HUES48 (cell line): ENCODE data around the gene PTPRN2.

ENCODE experiments used
- H3K27ac ChIP-seq: one replicate; pipeline ENCODE4 v1.7.0; 2013; ENCODE audit warnings: low read depth, low read length, inconsistent platforms
- H3K27me3 ChIP-seq: 2 replicates; pipeline ENCODE4 v1.6.1; 2013; ENCODE audit warnings: mild to moderate bottlenecking, low read length; ENCODE audit not compliant: control insufficient read depth, insufficient read depth
- H3K36me3 ChIP-seq: 2 replicates; pipeline ENCODE4 v1.6.1; 2013; ENCODE audit warnings: low read length; ENCODE audit not compliant: control insufficient read depth, insufficient read depth
- H3K4me1 ChIP-seq: 2 replicates; pipeline ENCODE4 v1.6.1; 2013; ENCODE audit warnings: mild to moderate bottlenecking, low read length; ENCODE audit not compliant: control insufficient read depth, insufficient read depth
- H3K4me3 ChIP-seq: 2 replicates; pipeline ENCODE4 v1.5.1; 2013; ENCODE audit warnings: mild to moderate bottlenecking, low read depth, low read length
- H3K9ac ChIP-seq: 2 replicates; pipeline ENCODE4 v1.6.1; 2013; ENCODE audit warnings: mild to moderate bottlenecking, low read depth, low read length, moderate library complexity
- H3K9me3 ChIP-seq: 2 replicates; pipeline ENCODE4 v1.6.1; 2013; ENCODE audit warnings: low read length; ENCODE audit not compliant: control insufficient read depth, insufficient read depth

The PTPRN2 gene

DNA sequence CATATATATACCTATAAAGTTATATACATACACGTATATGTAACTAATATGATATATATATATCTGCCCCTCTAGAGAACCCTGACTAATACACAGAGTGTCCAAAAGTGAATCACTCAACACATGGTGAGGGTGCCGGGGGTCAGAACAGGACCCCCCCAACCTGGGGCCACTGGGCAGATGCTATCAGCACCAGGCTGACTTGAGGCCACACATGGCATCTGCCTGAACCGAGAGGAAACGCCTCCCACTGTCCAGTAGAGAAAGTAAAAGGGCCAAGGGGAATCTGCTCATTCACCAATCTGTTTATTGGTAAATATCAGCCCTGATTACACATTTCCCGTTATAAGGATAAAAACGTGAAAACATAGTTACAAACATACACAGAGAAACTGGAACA is 218.3 kb downstream of the PTPRN2 start:
- Histone ChIP-seq H3K9ac (no peak overlapping the region), H3K4me3 (no peak overlapping the region), H3K27ac (no peak overlapping the region), H3K36me3 (no peaks in the 10 kb centered on the region), H3K27me3 (no peaks in the 10 kb centered on the region), H3K9me3 (no peaks in the 10 kb centered on the region; the same call in 1 of the 2 replicates), H3K4me1 (no peaks in the 10 kb centered on the region)

DNA sequence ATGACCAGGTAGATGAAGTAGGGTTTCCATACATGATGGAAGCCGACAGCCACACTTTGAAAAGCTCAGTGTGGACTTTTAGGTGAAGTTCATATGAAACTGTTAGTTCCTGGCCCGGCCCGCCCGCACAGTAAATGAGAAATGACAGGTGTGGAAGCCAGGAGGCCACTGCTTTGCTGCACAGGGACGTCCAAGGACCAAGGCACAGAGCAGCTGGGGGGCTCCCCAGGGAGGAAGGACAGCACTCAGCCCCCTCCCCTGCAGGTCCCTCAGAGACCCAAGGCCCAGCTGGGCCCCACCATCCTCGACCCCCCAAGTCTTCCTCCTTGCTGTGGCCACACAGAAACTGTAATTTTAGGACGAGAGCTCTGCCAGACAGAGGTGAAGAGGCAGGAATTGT is 219.2 kb downstream of the PTPRN2 start:
- H3K4me1 ChIP-seq = no peaks in the 10 kb centered on the region
- H3K36me3 ChIP-seq = no peaks in the 10 kb centered on the region
- H3K4me3 ChIP-seq = no peak overlapping the region
- H3K9ac ChIP-seq = no peak overlapping the region
- H3K27me3 ChIP-seq = no peaks in the 10 kb centered on the region
- no peak overlapping the region for H3K27ac ChIP-seq
- H3K9me3 ChIP-seq = no peaks in the 10 kb centered on the region; the same call in 1 of the 2 replicates

DNA sequence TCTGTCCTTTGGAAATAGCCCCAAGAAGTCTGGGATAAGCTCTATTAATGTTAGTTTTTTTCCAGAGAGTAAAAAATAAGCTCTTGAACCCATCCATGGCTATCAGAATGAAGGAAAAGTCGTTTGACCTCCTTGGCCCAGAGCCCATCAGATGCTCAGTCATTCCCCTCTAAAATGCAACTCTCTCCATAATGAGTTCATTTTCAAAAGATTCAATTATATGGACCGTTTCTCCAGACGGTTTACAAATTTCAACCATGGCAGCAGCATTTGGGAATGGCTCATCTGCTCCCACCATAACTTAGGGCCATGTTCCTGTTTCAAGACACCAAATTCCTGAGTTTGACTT is 220.0 kb downstream of the PTPRN2 start:
- Histone ChIP-seq H3K9me3 (no peaks in the 10 kb centered on the region; the same call in 1 of the 2 replicates), H3K36me3 (no peaks in the 10 kb centered on the region), H3K9ac (no peak overlapping the region), H3K4me1 (no peaks in the 10 kb centered on the region), H3K4me3 (no peak overlapping the region), H3K27me3 (no peaks in the 10 kb centered on the region), H3K27ac (no peak overlapping the region)

DNA sequence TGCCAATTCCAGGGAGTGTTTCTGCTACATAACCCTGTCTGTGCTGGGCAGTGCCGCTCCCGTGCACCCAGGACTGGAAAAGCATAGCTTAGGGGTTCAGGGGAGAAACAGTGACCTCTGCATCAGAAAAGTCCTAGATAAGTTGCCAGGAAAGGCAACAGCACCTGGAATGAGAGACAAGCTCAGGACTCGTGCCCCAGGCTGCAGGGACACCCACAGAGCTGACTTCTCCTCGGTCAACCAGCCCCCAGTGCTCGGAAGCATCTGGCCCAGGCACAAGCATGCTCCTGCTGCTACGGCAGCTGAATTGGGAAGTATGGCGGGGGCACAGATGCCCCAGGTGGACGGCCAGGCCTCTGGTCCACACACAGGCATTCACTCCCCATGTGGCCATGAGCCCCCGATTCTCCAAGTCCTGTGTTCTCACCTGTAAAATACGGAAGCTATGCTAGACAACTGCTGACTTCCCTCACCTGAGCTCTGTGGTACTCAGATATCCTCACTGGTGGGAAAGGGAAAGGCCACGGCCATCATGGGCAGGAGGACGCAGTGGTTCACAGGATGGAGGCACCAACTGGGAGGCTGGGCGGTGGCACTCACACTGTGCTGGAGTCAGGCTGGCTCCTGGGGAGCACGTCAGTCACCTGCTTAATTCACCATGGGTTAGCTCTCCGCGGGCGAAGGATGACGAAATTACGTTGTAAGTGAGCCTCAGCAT is 220.5 kb downstream of the PTPRN2 start:
- Histone ChIP-seq H3K27me3 (no peaks in the 10 kb centered on the region), H3K36me3 (no peaks in the 10 kb centered on the region), H3K9ac (no peak overlapping the region), H3K27ac (no peak overlapping the region), H3K4me1 (no peaks in the 10 kb centered on the region), H3K4me3 (no peak overlapping the region), H3K9me3 (no peaks in the 10 kb centered on the region; the same call in 1 of the 2 replicates)

DNA sequence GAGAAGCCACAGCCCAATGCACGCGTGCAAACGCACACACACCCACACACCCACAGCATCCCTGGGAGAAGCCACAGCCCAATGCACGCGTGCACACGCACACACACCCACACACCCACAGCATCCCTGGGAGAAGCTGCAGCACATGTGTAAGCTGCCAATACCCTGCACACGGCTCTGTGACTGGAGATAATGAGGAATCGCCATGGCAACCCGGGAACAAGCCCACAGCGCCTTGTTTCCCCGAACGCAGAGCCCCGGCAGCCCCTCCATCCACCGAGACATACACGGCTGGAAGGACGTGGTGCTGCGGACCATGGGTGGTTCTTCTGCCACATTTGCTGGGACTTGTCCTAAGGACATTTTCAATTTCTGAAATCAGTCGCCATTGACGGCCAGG is 221.3 kb downstream of the PTPRN2 start:
- H3K27me3 ChIP-seq = no peaks in the 10 kb centered on the region
- no peaks in the 10 kb centered on the region for H3K4me1 ChIP-seq
- no peak overlapping the region for H3K27ac ChIP-seq
- no peaks in the 10 kb centered on the region for H3K36me3 ChIP-seq
- no peak overlapping the region for H3K9ac ChIP-seq
- no peaks in the 10 kb centered on the region; the same call in 1 of the 2 replicates for H3K9me3 ChIP-seq
- H3K4me3 ChIP-seq = no peak overlapping the region

DNA sequence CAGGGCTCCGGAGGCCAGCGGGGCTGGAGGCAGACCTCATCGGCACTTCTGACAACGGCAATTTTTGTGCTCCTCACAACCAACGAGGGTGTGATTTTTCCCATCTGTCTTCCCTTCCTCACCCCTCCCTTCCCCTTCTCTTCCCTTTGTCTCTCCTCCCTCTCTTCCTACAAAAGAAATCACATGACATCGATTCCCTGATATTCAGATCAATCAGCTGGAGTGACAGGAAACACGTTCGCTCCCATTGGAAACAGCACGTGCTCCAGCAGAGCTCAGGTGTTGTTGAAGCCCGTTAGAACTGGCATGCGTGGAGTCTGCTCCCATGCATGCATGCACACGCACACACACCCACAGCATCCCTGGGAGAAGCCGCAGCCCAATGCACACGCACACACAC is 222.4 kb downstream of the PTPRN2 start:
- Histone ChIP-seq H3K4me3 (no peak overlapping the region), H3K27ac (no peak overlapping the region), H3K36me3 (no peaks in the 10 kb centered on the region), H3K9ac (no peak overlapping the region), H3K27me3 (no peaks in the 10 kb centered on the region), H3K9me3 (no peaks in the 10 kb centered on the region; the same call in 1 of the 2 replicates), H3K4me1 (no peaks in the 10 kb centered on the region)

DNA sequence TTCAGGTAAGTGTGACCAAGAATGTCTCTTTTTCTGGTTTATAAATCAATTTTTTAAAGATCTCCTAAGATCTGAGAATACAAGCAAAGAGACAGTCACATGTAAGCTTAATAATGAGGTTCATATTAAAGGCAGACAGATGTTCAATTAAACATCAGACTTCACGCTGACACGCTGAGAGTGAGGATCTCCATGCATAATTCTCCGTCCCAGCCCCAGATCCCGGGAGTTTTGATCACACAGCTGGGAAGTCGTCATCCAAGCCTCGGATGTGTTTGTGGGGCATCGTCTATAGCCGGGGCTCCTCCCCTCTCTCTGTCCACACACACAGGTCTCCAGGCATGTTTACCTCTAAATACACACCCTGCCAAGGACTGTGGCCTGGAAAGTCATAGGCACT is 223.2 kb downstream of the PTPRN2 start:
- Histone ChIP-seq H3K27me3 (no peaks in the 10 kb centered on the region), H3K4me3 (no peak overlapping the region), H3K4me1 (no peaks in the 10 kb centered on the region), H3K9ac (no peak overlapping the region), H3K36me3 (no peaks in the 10 kb centered on the region), H3K9me3 (no peaks in the 10 kb centered on the region; the same call in 1 of the 2 replicates), H3K27ac (no peak overlapping the region)

DNA sequence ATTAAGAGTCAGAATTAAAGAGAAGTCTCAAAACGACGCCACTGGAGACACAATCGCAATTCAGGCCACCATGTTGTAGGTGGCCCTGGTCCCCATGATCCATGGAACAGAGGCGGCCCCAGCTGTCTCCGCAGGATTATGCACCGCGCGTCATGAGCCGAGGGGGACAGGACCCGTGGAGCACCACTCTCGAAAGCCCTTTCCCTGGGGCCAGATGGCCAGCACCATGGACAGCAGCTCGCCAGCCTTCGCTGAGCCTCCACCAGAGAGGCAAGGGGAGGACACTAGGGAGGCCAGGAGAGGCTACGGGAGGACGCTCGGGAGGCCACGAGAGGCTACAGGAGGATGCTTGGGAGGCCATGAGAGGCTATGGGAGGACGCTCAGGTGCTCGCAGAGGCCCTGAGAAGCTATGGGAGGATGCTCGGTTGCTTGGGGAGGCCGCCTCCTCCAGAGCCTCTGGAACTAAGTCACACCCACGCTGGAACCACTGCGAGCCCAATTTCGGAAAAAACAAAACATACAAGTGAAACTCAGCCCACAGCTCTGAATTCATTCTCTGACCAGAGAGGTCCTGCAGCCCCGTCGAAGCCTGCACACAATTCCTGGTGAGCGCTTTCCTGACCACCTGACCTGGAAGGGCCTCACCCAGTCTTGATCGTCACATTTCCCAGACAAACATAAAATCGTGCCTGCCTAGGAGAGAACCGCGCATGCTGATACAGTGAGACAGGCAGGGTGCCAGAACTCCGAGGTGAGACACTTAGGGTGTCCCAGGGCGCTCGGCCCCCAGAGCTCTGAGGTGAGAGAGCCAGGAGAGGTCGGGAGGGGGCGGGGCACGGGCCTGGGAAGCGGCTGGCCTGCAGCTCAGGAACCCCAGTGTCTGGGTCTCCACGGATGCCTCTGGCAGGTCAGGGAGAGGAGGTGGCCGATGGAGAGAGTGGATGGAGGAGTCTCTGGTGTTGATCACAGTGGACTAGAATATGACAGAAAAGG is 224.4 kb downstream of the PTPRN2 start:
- Histone ChIP-seq H3K9me3 (no peaks in the 10 kb centered on the region; the same call in 1 of the 2 replicates), H3K27me3 (no peaks in the 10 kb centered on the region)

DNA sequence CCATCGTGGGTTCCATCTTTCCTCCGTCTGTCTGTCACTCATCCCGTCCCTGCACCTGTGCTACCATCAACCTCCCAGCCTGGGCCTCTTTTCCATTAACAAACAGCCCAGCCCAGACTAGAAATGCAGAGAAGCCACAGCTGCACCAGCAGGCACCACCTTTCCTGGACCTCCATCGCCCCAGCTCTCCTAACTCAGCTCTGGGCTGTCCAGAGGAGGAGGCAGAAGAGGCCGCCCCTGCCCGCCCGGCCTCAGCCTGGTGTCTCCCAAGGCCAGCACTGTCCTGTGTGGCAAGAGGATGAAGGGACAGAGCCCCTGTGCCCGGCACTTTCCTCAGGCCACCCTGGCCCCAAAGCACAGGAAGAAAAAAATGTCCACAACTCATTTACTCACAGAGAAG is 225.6 kb downstream of the PTPRN2 start:
- Histone ChIP-seq H3K27me3 (no peaks in the 10 kb centered on the region), H3K4me3 (no peak overlapping the region)

More for the DNA sequence above, 224.4 kb downstream of the PTPRN2 start:
- H3K36me3 ChIP-seq = no peaks in the 10 kb centered on the region
- H3K4me1 ChIP-seq = no peaks in the 10 kb centered on the region
- H3K27ac ChIP-seq = no peak overlapping the region
- no peak overlapping the region for H3K9ac ChIP-seq
- H3K4me3 ChIP-seq = no peak overlapping the region

DNA sequence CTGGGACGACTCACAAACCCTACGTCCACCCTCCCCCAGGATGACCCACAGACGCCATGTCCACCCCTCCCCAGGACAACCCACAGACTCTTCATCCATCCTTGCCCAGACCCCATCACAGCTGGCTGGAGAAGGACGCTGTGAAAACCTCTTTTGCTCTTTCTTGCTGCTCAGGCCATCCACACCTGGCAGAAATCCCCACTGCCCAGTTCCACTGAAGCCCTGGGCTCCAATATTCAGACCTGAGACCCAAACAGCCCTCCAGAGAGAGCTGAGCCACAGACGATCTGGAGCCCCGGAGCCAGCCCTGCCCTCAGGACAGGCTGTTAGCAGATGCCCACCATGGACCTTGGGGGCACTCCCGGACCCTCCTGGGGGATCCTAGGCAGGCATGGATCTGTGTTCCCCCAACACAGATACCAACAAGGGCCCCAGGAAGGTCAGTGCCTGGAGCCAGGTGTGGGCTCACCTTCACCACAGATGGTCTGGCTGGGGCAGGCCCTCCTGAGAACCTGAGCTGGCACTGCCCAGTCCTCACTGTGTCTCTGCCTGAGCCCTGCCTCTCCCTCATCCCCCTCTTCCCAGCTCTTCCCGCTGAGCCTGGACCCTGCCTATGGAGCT is 226.2 kb downstream of the PTPRN2 start:
- H3K9me3 ChIP-seq = peaks cover 2% of the 10 kb centered on the region; the same call in 1 of the 2 replicates
- H3K4me1 ChIP-seq = no peaks in the 10 kb centered on the region
- H3K9ac ChIP-seq = no peak overlapping the region
- H3K27me3 ChIP-seq = no peaks in the 10 kb centered on the region
- no peak overlapping the region for H3K4me3 ChIP-seq
- H3K36me3 ChIP-seq = no peaks in the 10 kb centered on the region
- no peak overlapping the region for H3K27ac ChIP-seq

More for the DNA sequence above, 225.6 kb downstream of the PTPRN2 start:
- H3K27ac ChIP-seq = no peak overlapping the region
- H3K4me1 ChIP-seq = no peaks in the 10 kb centered on the region
- H3K9ac ChIP-seq = no peak overlapping the region
- no peaks in the 10 kb centered on the region for H3K36me3 ChIP-seq
- H3K9me3 ChIP-seq = peaks cover 2% of the 10 kb centered on the region; the same call in 1 of the 2 replicates
